C4-2B (cell line): ENCODE data around the gene SLC4A4.
"Not testable (repeated sequence)": the region's sequence is repeated elsewhere in the genome, so short reads cannot be mapped to it uniquely, and the experiment has no call there.

Source experiments
- CTCF ChIP-seq: fragments of 450-650 bp; conservative IDR thresholded peaks from 2 replicates; pipeline ENCODE4 v1.5.1; 2017; ENCODE audit warnings: mild to moderate bottlenecking
- ZFX ChIP-seq: fragments of 450-650 bp; IDR thresholded peaks from 2 replicates; pipeline ENCODE4 v1.6.1; 2017

DNA sequence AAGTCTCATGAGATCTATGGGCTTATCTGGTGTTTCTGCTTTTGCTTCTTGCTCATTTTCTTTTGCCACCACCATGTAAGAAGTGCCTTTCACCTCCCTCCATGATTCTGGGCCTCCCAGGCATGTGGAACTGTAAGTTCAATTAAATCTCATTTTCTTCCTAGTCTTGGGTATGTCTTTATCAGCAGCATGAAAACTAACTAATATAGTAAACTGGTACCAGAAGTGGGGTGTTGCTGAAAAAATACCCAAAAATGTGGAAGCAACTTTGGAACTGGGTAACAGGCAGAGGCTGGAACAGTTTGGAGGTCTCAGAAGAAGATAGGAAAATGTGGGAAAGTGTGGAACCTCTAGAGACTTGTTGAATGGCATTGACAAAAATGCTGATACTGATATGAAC is 70.1 kb downstream of the SLC4A4 start:
- not testable (repeated sequence) for TF ChIP-seq CTCF, ZFX
